Glutamatergic neuron (in vitro differentiated cells): ENCODE measurements around the gene RPL13. TPM values are rescaled to one million over a fixed set of nuclear protein-coding genes. Genes with fewer than 3 reads are reported as not detected.

Experiments
- DNase-seq: peaks from one replicate; pipeline ENCODE4 v3.0.0; 2022
- H3K27ac Mint-ChIP-seq: one replicate; pipeline ENCODE4 v1.8.0; 2020; ENCODE audit warnings: mild to moderate bottlenecking, mixed read lengths, inconsistent platforms; ENCODE audit not compliant: unreplicated experiment
- H3K27me3 Mint-ChIP-seq: one replicate; pipeline ENCODE4 v1.8.0; 2020; ENCODE audit warnings: mild to moderate bottlenecking, moderate library complexity, mixed read lengths, inconsistent platforms; ENCODE audit not compliant: unreplicated experiment
- H3K36me3 Mint-ChIP-seq: one replicate; pipeline ENCODE4 v1.8.0; 2020; ENCODE audit warnings: mild to moderate bottlenecking, mixed read lengths, inconsistent platforms; ENCODE audit not compliant: unreplicated experiment
- H3K4me1 Mint-ChIP-seq: one replicate; pipeline ENCODE4 v1.8.0; 2020; ENCODE audit warnings: mild to moderate bottlenecking, low read depth, mixed read lengths, inconsistent platforms; ENCODE audit not compliant: unreplicated experiment
- H3K4me3 Mint-ChIP-seq: one replicate; pipeline ENCODE4 v1.8.0; 2020; ENCODE audit warnings: mild to moderate bottlenecking, mixed read lengths, inconsistent platforms; ENCODE audit not compliant: unreplicated experiment
- H3K9me3 Mint-ChIP-seq: one replicate; pipeline ENCODE4 v1.8.0; 2020; ENCODE audit warnings: mild to moderate bottlenecking, moderate library complexity, mixed read lengths, inconsistent platforms; ENCODE audit not compliant: unreplicated experiment
- CTCF ChIP-seq: fragments of 200-600 bp; sonication (generic); IDR thresholded peaks from one replicate; pipeline ENCODE4 v1.5.0; 2021; ENCODE audit not compliant: partially characterized antibody, unreplicated experiment
- total RNA-seq: library from RNA; stranded (reverse); fragmentation: NEBNext Ultra II Directional; extraction: Animal tissue kit (Norgen Biotek cat#: 25700); gene quantifications from one replicate; pipeline ENCODE4 v1.2.1, GENCODE V29; 2021; ENCODE audit not compliant: unreplicated experiment

The RPL13 gene
- total RNA-seq, 1 donor from 2014 or later, result 893 TPM

GRCh38 chr16:89522287-89522686 lies 38.2 kb upstream of the RPL13 start:
- no peak for DNase-seq
- no peak for TF ChIP-seq CTCF
- H3K27ac Mint-ChIP-seq, result no peak overlapping the region
- peaks cover 10% of the 10 kb centered on the region for H3K27me3 Mint-ChIP-seq
- H3K4me1 Mint-ChIP-seq, result no peaks in the 10 kb centered on the region
- H3K36me3 Mint-ChIP-seq, result peaks cover 14% of the 10 kb centered on the region
- H3K9me3 Mint-ChIP-seq, result peaks cover 5% of the 10 kb centered on the region
- H3K4me3 Mint-ChIP-seq, result no peak overlapping the region

- no peaks in the 10 kb centered on the region for H3K4me1 Mint-ChIP-seq
- no peak for TF ChIP-seq CTCF
- peaks cover 10% of the 10 kb centered on the region for H3K27me3 Mint-ChIP-seq
- H3K27ac Mint-ChIP-seq, result no peak overlapping the region
- H3K9me3 Mint-ChIP-seq, result peaks cover 4% of the 10 kb centered on the region
- H3K4me3 Mint-ChIP-seq, result no peak overlapping the region
- H3K36me3 Mint-ChIP-seq, result peaks cover 8% of the 10 kb centered on the region
- DNase-seq, result no peak
Measured at GRCh38 chr16:89523680-89524344, 36.7 kb upstream of the RPL13 start.

- H3K4me1 Mint-ChIP-seq, result no peaks in the 10 kb centered on the region
- H3K27me3 Mint-ChIP-seq, result peaks cover 5% of the 10 kb centered on the region
- H3K36me3 Mint-ChIP-seq, result peaks cover 4% of the 10 kb centered on the region
- H3K9me3 Mint-ChIP-seq, result peaks cover 4% of the 10 kb centered on the region
- TF ChIP-seq CTCF, result no peak
- H3K4me3 Mint-ChIP-seq, result no peak overlapping the region
- DNase-seq, result no peak
- H3K27ac Mint-ChIP-seq, result no peak overlapping the region
Measured at GRCh38 chr16:89525146-89525913, 35.2 kb upstream of the RPL13 start.

GRCh38 chr16:89529097-89529496 lies 31.4 kb upstream of the RPL13 start:
- H3K4me3 Mint-ChIP-seq, result no peak overlapping the region
- TF ChIP-seq CTCF, result no peak

More at GRCh38 chr16:89529097-89529496, 31.4 kb upstream of the RPL13 start:
- no peak overlapping the region for H3K27ac Mint-ChIP-seq
- H3K4me1 Mint-ChIP-seq, result no peaks in the 10 kb centered on the region
- no peaks in the 10 kb centered on the region for H3K36me3 Mint-ChIP-seq
- H3K27me3 Mint-ChIP-seq, result peaks cover 6% of the 10 kb centered on the region
- no peak for DNase-seq
- H3K9me3 Mint-ChIP-seq, result no peaks in the 10 kb centered on the region
